LNCaP clone FGC (cell line): ENCODE results near the gene HMGA1.

Experiments
- DNase-seq: peaks from one replicate; pipeline ENCODE4 v3.0.0-alpha.2; 2011; ENCODE audit warnings: low read depth
- H3K4me3 ChIP-seq: 2 replicates; pipeline ENCODE4 v1.5.1; 2011; ENCODE audit warnings: mild to moderate bottlenecking, low read depth, low read length, control low read depth
- CTCF ChIP-seq: IDR thresholded peaks from 2 replicates; pipeline ENCODE4 v1.5.1; 2012; ENCODE audit warnings: mild to moderate bottlenecking; ENCODE audit not compliant: control insufficient read depth, insufficient read depth; ENCODE audit errors: extremely low read depth

Gene HMGA1

GRCh38 chr6:34295721-34296120 is 59.0 kb downstream of the HMGA1 start:
- no peak for DNase-seq
- TF ChIP-seq CTCF: no peak
- no peak overlapping the region for H3K4me3 ChIP-seq
